ENCODE data around the gene PDE4D.

GRCh38 chr5:59296317-59297264, 596.9 kb downstream of the PDE4D start:
- TF ChIP-seq, protein P1, sequence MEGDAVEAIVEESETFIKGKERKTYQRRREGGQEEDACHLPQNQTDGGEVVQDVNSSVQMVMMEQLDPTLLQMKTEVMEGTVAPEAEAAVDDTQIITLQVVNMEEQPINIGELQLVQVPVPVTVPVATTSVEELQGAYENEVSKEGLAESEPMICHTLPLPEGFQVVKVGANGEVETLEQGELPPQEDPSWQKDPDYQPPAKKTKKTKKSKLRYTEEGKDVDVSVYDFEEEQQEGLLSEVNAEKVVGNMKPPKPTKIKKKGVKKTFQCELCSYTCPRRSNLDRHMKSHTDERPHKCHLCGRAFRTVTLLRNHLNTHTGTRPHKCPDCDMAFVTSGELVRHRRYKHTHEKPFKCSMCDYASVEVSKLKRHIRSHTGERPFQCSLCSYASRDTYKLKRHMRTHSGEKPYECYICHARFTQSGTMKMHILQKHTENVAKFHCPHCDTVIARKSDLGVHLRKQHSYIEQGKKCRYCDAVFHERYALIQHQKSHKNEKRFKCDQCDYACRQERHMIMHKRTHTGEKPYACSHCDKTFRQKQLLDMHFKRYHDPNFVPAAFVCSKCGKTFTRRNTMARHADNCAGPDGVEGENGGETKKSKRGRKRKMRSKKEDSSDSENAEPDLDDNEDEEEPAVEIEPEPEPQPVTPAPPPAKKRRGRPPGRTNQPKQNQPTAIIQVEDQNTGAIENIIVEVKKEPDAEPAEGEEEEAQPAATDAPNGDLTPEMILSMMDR (IDR thresholded peaks at IDR 0.05): no peak
- TF ChIP-seq ZFX (IDR thresholded peaks at IDR 0.05; ENCODE audit: borderline replicate concordance): no peak

All from 22Rv1 (cell line).